ENCODE results near the gene NRM. TPM values are rescaled to one million over a fixed set of nuclear protein-coding genes. Genes with fewer than 3 reads are reported as not detected.
"Not testable (repeated sequence)": the region's sequence is repeated elsewhere in the genome, so short reads cannot be mapped to it uniquely, and the experiment has no call there.

Gene NRM
- total RNA-seq, 4 donors from 2014 or later: 2.3 to 9.0 (median 6.8) TPM

DNA sequence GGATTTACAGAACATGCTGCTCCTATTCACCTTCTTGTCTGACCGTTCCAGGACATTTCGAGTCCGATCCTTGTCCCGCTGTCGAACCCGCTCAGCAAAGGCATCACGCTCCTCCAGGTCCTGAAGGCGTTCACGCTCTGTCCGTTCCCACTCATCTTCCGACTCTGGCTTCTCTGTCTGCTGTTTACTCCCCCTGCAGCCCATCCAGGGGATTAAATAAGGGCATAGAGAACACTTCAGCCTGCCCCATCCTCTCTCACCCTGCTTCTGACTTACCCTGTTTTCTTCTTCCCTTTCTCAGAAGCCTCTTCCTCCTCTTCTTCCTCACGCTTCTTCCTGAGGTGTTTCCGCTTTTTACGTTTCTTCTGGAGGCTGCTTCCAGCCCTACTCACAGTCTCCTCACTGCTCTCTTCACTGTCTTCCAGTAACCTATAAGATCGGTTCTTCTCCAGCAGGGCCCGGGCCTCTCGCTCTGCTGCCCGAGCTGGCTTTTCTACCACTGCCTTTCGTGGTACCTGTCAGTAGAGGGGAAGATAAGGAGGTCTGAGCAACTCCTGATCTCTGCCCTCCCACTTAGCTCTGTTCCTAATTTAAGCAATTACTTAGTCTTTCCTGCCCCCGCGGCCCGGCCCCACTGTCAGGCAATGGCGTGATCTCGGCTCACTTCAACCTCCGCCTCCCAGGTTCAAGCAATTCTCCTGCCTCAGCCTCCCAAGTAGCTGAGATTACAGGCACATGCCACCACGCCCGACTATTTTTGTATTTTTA is 19.8 kb downstream of the NRM start:
- no peak for DNase-seq (ENCODE audit: low spot score in 2 of 2)
- Histone ChIP-seq H3K27ac (no peak overlapping the region), H3K36me3 (peaks cover 37% of the 10 kb centered on the region), H3K9me3 (no peaks in the 10 kb centered on the region), H3K4me1 (peaks cover 21% of the 10 kb centered on the region), H3K27me3 (no peaks in the 10 kb centered on the region), H3K4me3 (no peak overlapping the region)
- TF ChIP-seq EP300 (IDR thresholded peaks at IDR 0.05): no peak
- no peak for TF ChIP-seq CTCF (IDR thresholded peaks at IDR 0.05)
- no peak for TF ChIP-seq POLR2AphosphoS5 (IDR thresholded peaks at IDR 0.05)
- TF ChIP-seq POLR2A (IDR thresholded peaks at IDR 0.05): no peak
- WGBS: 84% methylated on average over 27 of the region's 27 CpGs

DNA sequence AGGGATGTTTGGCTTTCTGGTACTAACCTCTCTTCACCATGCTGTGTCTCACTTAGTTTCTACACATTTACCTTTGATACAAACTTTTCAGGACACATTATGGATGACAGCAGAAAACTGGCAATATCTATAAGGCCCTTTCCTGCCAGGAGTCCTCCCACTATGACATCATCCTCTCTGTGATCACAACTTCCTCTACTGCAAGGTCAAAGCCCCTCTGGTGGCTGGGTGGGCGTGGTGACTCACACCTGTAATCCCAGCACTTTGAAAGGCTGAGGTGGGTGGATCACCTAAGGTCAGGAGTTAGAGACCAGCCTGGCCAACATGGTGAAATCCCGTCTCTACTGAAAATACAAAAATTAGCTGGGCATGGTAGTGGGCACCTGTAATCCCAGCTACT is 24.5 kb downstream of the NRM start:
- not testable (repeated sequence) for DNase-seq (ENCODE audit: low spot score in 2 of 2); H3K4me1 ChIP-seq; H3K4me3 ChIP-seq; H3K27ac ChIP-seq; H3K9me3 ChIP-seq; H3K27me3 ChIP-seq
- WGBS: 92% methylated on average over 2 of the region's 2 CpGs
- H3K36me3 ChIP-seq: peaks cover 82% of the 10 kb centered on the region

DNA sequence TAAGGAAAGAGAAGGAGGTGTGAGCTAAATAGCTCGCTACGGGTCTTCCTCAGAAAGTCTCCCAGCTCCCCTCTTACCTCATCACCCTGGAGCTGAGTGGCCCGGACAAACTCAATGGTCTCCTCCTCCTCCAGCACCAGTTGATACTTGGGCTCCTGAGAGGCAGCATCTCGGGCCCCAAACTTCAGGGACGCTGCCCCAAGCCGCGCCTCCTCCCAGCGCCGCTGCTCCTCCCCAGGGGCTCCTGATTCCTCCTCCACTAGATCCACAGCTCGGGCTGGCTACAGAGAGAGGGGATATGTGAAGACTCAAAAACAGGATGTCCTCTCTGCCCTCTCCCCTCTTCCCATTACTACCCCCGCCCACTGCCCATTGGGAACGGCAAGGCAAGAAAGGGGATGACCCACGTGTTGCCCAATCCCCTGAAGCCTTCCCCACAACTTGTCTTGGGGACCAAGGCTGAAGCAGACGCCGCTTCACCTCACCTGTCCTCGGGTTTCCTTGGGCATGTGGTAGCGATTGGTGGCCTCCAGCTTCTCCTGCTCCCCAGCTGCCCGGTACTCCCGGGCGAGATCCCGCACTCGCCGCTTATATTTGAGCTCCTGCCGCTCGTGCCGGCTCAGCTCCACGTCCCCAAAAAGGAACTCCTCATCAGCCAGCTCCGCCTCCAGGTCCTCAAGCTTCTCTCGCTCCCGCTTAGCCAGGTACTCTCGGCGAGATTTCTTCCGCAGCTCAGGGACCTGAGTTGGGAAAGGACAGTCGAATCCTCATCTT is 25.6 kb downstream of the NRM start:
- no peak for DNase-seq (ENCODE audit: low spot score in 2 of 2)
- no peaks in the 10 kb centered on the region for H3K4me1 ChIP-seq
- H3K36me3 ChIP-seq: peaks cover 90% of the 10 kb centered on the region
- no peak overlapping the region for H3K27ac ChIP-seq
- no peaks in the 10 kb centered on the region for H3K27me3 ChIP-seq
- 89% methylated on average over 33 of the region's 34 CpGs for WGBS
- no peak overlapping the region for H3K4me3 ChIP-seq
- TF ChIP-seq CTCF (IDR thresholded peaks at IDR 0.05): no peak
- no peak for TF ChIP-seq POLR2A (IDR thresholded peaks at IDR 0.05)
- TF ChIP-seq EP300 (IDR thresholded peaks at IDR 0.05): no peak
- TF ChIP-seq POLR2AphosphoS5 (IDR thresholded peaks at IDR 0.05): no peak
- no peaks in the 10 kb centered on the region for H3K9me3 ChIP-seq

DNA sequence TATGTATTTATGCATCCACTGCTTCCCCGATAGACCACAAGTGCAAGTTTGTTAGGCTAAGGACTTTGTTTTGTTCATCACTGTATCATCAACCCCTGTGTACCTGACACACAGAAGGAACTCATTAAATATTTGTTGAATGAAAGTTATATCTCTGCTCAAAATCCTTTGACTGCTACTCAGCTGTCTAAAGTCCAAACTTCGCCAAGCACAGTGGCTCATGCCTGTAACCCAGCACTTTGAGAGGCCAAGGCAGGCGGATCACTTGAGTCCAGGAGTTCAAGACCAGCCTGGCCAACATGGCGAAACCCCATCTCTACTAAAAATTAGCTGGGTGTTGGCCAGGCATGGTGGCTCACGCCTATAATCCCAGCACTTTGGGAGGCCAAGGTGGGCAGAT is 32.9 kb downstream of the NRM start:
- H3K27ac ChIP-seq; DNase-seq (ENCODE audit: low spot score in 2 of 2); H3K4me3 ChIP-seq; H3K9me3 ChIP-seq; H3K27me3 ChIP-seq; H3K4me1 ChIP-seq: not testable (repeated sequence)
- 93% methylated on average over 5 of the region's 5 CpGs for WGBS
- peaks cover 100% of the 10 kb centered on the region for H3K36me3 ChIP-seq

- TF ChIP-seq POLR2AphosphoS5 (IDR thresholded peaks at IDR 0.05) (no peak), EP300 (IDR thresholded peaks at IDR 0.05) (no peak), POLR2A (IDR thresholded peaks at IDR 0.05) (no peak), CTCF (IDR thresholded peaks at IDR 0.05) (no peak)
- Histone ChIP-seq H3K27me3 (no peaks in the 10 kb centered on the region), H3K36me3 (peaks cover 100% of the 10 kb centered on the region), H3K9me3 (no peaks in the 10 kb centered on the region), H3K27ac (no peak overlapping the region), H3K4me3 (no peak overlapping the region), H3K4me1 (no peaks in the 10 kb centered on the region)
- DNase-seq (ENCODE audit: low spot score in 2 of 2): no peak
These were observed 33.3 kb downstream of the NRM start for GRCh38 chr6:30657454-30657853.

DNA sequence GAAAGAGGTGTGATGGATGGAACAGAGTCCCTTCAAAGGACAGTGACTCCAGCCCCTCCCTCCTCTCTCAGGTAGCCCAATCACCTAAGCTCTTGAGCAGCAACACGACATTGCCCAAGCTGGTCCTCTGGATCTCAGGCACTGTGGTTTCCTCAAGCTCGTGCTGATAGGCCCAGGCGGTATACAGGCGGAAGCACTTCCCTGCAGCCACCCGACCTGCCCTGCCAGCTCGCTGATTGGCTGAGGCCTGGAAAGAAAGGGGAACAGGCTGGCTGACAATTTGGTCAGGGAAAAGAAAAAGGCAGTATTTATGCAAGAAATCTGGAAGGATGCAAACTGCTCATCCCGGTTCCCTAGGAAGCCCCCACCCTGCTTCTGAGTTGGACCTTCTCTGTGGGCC is 34.3 kb downstream of the NRM start:
- WGBS: 60% methylated on average over 7 of the region's 7 CpGs
- no peak for DNase-seq (ENCODE audit: low spot score in 2 of 2)
- no peak overlapping the region for H3K27ac ChIP-seq
- no peaks in the 10 kb centered on the region for H3K27me3 ChIP-seq
- peaks cover 100% of the 10 kb centered on the region for H3K36me3 ChIP-seq
- no peak overlapping the region for H3K4me3 ChIP-seq
- TF ChIP-seq POLR2A (IDR thresholded peaks at IDR 0.05) (no peak), POLR2AphosphoS5 (IDR thresholded peaks at IDR 0.05) (no peak), CTCF (IDR thresholded peaks at IDR 0.05) (no peak), EP300 (IDR thresholded peaks at IDR 0.05) (no peak)
- H3K4me1 ChIP-seq: no peaks in the 10 kb centered on the region
- no peaks in the 10 kb centered on the region for H3K9me3 ChIP-seq

Data from suprapubic skin (tissue), 4 donors.